Neural progenitor cell (in vitro differentiated cells): ENCODE data around the gene SBSN. TPM values are rescaled to one million over a fixed set of nuclear protein-coding genes. Genes with fewer than 3 reads are reported as not detected.
A peak's percentile ranks its signal among the peaks of the same experiment; 100 is the strongest.

Source experiments
- DNase-seq: peaks from one replicate; pipeline ENCODE4 v3.0.0-alpha.2; 2016; ENCODE audit warnings: low spot score
- H2AFZ ChIP-seq: fragments of 200-600 bp; sonication (generic); replicated peaks from 2 replicates; pipeline ENCODE4 v1.6.1; 2016; ENCODE audit warnings: antibody characterized with exemption
- H3F3A ChIP-seq: fragments of 200-600 bp; sonication (generic); 2 replicates; pipeline ENCODE4 v1.6.1; 2016; ENCODE audit warnings: antibody characterized with exemption, low read depth
- H3K27ac ChIP-seq: fragments of 200-600 bp; sonication (generic); 2 replicates; pipeline ENCODE4 v1.5.1; 2016; ENCODE audit warnings: mild to moderate bottlenecking
- H3K27me3 ChIP-seq: fragments of 200-600 bp; sonication (generic); 2 replicates; pipeline ENCODE4 v1.6.1; 2016; ENCODE audit warnings: mild to moderate bottlenecking, moderate library complexity
- H3K36me3 ChIP-seq: fragments of 200-600 bp; sonication (generic); 2 replicates; pipeline ENCODE4 v1.5.1; 2016
- H3K4me1 ChIP-seq: fragments of 200-600 bp; sonication (generic); 2 replicates; pipeline ENCODE4 v1.6.1; 2016; ENCODE audit warnings: mixed run types
- H3K4me2 ChIP-seq: fragments of 200-600 bp; sonication (generic); 2 replicates; pipeline ENCODE4 v1.6.1; 2016
- H3K4me3 ChIP-seq: fragments of 200-600 bp; sonication (generic); 2 replicates; pipeline ENCODE4 v1.5.1; 2016
- H3K79me2 ChIP-seq: fragments of 200-600 bp; sonication (generic); 2 replicates; pipeline ENCODE4 v1.6.1; 2016; ENCODE audit warnings: low read depth
- H3K9ac ChIP-seq: fragments of 200-600 bp; sonication (generic); 2 replicates; pipeline ENCODE4 v1.6.1; 2016
- H3K9me3 ChIP-seq: fragments of 200-600 bp; sonication (generic); 2 replicates; pipeline ENCODE4 v1.5.1; 2016; ENCODE audit warnings: low read depth
- H4K20me1 ChIP-seq: fragments of 200-600 bp; sonication (generic); 2 replicates; pipeline ENCODE4 v1.6.1; 2016; ENCODE audit warnings: low read depth
- H3K27ac Mint-ChIP-seq: 3 replicates; pipeline ENCODE4 v1.8.0; 2021; ENCODE audit warnings: mixed read lengths
- H3K27me3 Mint-ChIP-seq: 2 replicates; pipeline ENCODE4 v1.8.0; 2022; ENCODE audit warnings: low read depth, mild to moderate bottlenecking, inconsistent platforms, moderate library complexity, mixed read lengths; ENCODE audit not compliant: insufficient read depth
- H3K36me3 Mint-ChIP-seq: 3 replicates; pipeline ENCODE4 v1.8.0; 2021; ENCODE audit warnings: mixed read lengths
- H3K4me1 Mint-ChIP-seq: 3 replicates; pipeline ENCODE4 v1.8.0; 2021; ENCODE audit warnings: mixed read lengths
- H3K4me3 Mint-ChIP-seq: 3 replicates; pipeline ENCODE4 v1.8.0; 2021; ENCODE audit warnings: mild to moderate bottlenecking, moderate library complexity, mixed read lengths
- H3K9me3 Mint-ChIP-seq: 3 replicates; pipeline ENCODE4 v1.8.0; 2020; ENCODE audit warnings: mixed read lengths
- EZH2 ChIP-seq: fragments of 200-600 bp; sonication (generic); IDR thresholded peaks from 2 replicates; pipeline ENCODE4 v1.6.1; 2017; ENCODE audit warnings: antibody characterized with exemption, mild to moderate bottlenecking, moderate library complexity
- EZH2phosphoT487 ChIP-seq: fragments of 200-600 bp; sonication (generic); IDR thresholded peaks from 2 replicates; pipeline ENCODE4 v1.6.1; 2017; ENCODE audit warnings: antibody characterized with exemption
- total RNA-seq: library from RNA; depleted of rRNA; stranded (reverse); fragments of >200 nt; gene quantifications from 2 replicates; pipeline ENCODE4 v1.2.3, GENCODE V29; 2015; ENCODE audit warnings: low replicate concordance
- TF ChIP-seq, protein P1 (sequence below): fragments of 200-600 bp; sonication (generic); IDR thresholded peaks from 2 replicates; pipeline ENCODE4 v1.5.1; 2017; ENCODE audit warnings: antibody characterized with exemption, mild to moderate bottlenecking

The SBSN gene
- total RNA-seq, 1 donor from 2014 or later: not detected

DNA sequence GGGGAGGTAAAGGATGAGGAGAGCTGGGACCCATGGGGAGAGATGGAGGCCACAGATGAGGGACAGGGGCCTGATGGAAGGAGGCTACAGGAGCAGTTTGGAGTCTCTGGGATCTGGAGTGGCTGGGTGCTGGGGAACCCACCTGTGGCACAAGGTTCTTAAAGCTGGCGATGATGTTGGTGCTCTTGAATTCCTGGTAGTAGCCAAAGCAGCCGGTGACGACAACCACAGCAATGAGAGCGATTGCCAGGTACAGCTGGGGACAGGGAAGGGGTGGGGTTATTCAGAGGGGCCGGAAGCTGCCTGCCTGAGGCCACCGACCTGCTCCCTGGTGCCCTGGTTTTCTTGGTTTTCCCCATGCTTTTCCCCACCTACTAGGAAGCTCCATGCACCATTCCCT is 32.6 kb upstream of the SBSN start:
- H3K79me2 ChIP-seq: no peaks in the 10 kb centered on the region
- no peak for DNase-seq
- H3K4me2 ChIP-seq: no peak overlapping the region
- Mint-ChIP-seq H3K4me3 (no peak overlapping the region), H3K4me1 (peaks cover 10% of the 10 kb centered on the region), H3K27me3 (peaks cover 36% of the 10 kb centered on the region), H3K9me3 (no peaks in the 10 kb centered on the region), H3K36me3 (no peaks in the 10 kb centered on the region), H3K27ac (no peak overlapping the region)
- H3K27me3 ChIP-seq: peaks cover 76% of the 10 kb centered on the region
- H3K9ac ChIP-seq: no peak overlapping the region
- H4K20me1 ChIP-seq: no peaks in the 10 kb centered on the region
- TF ChIP-seq, protein P1, sequence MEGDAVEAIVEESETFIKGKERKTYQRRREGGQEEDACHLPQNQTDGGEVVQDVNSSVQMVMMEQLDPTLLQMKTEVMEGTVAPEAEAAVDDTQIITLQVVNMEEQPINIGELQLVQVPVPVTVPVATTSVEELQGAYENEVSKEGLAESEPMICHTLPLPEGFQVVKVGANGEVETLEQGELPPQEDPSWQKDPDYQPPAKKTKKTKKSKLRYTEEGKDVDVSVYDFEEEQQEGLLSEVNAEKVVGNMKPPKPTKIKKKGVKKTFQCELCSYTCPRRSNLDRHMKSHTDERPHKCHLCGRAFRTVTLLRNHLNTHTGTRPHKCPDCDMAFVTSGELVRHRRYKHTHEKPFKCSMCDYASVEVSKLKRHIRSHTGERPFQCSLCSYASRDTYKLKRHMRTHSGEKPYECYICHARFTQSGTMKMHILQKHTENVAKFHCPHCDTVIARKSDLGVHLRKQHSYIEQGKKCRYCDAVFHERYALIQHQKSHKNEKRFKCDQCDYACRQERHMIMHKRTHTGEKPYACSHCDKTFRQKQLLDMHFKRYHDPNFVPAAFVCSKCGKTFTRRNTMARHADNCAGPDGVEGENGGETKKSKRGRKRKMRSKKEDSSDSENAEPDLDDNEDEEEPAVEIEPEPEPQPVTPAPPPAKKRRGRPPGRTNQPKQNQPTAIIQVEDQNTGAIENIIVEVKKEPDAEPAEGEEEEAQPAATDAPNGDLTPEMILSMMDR: no peak
- no peak for TF ChIP-seq EZH2phosphoT487
- TF ChIP-seq EZH2: no peak
- no peaks in the 10 kb centered on the region for H3K4me1 ChIP-seq
- H3K4me3 ChIP-seq: no peak overlapping the region
- no peaks in the 10 kb centered on the region for H3K36me3 ChIP-seq
- no peaks in the 10 kb centered on the region for H3K9me3 ChIP-seq
- H3K27ac ChIP-seq: no peak overlapping the region
- no peak overlapping the region for H2AFZ ChIP-seq
- peaks cover 11% of the 10 kb centered on the region for H3F3A ChIP-seq

DNA sequence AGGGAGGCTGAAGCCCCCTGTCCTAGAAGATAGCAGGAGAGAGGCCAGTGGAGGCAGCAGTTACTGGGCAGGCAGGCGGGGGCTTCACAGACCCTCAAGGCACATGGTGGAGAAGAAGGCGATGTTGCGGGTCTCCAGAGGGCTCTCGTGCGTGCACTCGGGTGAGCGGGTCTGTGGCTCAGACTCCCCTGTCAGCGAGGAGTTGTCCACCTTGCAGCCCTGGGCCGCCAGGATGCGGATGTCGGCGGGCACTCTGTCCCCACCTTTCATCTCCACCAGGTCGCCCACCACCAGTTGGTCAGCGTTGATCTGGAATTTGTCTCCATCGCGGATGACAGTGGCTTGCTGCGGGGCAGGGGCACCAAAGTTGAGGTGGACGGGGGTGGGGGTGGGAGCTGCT is 32.2 kb upstream of the SBSN start:
- H3K36me3 ChIP-seq: no peaks in the 10 kb centered on the region
- H3K27me3 Mint-ChIP-seq: peaks cover 34% of the 10 kb centered on the region
- no peak overlapping the region for H2AFZ ChIP-seq
- H3K9ac ChIP-seq: no peak overlapping the region
- H4K20me1 ChIP-seq: no peaks in the 10 kb centered on the region
- no peak overlapping the region for H3K27ac Mint-ChIP-seq
- H3K4me3 Mint-ChIP-seq: peak overlapping the region; percentile 33
- H3K27me3 ChIP-seq: peaks cover 76% of the 10 kb centered on the region
- no peak overlapping the region for H3K4me2 ChIP-seq
- H3K9me3 Mint-ChIP-seq: no peaks in the 10 kb centered on the region
- TF ChIP-seq, protein P1: no peak
- TF ChIP-seq EZH2: no peak
- TF ChIP-seq EZH2phosphoT487: no peak
- H3K4me1 Mint-ChIP-seq: peaks cover 11% of the 10 kb centered on the region
- no peaks in the 10 kb centered on the region for H3K79me2 ChIP-seq
- H3F3A ChIP-seq: peaks cover 11% of the 10 kb centered on the region
- H3K9me3 ChIP-seq: no peaks in the 10 kb centered on the region
- no peak overlapping the region for H3K4me3 ChIP-seq
- no peaks in the 10 kb centered on the region for H3K36me3 Mint-ChIP-seq
- DNase-seq: no peak
- no peaks in the 10 kb centered on the region for H3K4me1 ChIP-seq
- no peak overlapping the region for H3K27ac ChIP-seq

DNA sequence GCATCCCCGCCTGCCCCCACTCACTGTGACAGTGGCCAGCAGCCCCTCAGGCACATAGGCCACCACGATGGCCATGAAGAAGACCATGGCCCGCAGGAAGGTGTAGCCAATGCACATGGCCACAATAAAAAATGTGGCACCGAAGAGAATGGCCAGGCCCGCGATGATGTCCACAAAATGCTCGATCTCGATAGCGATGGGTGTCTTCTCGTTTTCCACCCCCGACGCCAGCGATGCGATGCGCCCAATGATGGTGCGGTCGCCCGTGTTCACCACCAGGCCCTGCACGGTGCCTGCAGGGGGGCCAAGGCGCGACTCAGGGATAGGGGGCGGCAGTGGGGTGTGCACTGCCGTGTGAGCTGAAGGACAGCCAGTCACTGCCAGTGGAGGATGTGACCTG is 31.7 kb upstream of the SBSN start:
- Mint-ChIP-seq H3K4me3 (peak overlapping the region; percentile 33), H3K36me3 (no peaks in the 10 kb centered on the region), H3K4me1 (peaks cover 11% of the 10 kb centered on the region), H3K27me3 (peaks cover 33% of the 10 kb centered on the region), H3K9me3 (no peaks in the 10 kb centered on the region), H3K27ac (no peak overlapping the region)
- Histone ChIP-seq H2AFZ (no peak overlapping the region), H3K9ac (no peak overlapping the region), H3K79me2 (no peaks in the 10 kb centered on the region), H3K27me3 (peaks cover 76% of the 10 kb centered on the region), H4K20me1 (no peaks in the 10 kb centered on the region), H3K4me3 (no peak overlapping the region), H3K36me3 (no peaks in the 10 kb centered on the region), H3K9me3 (no peaks in the 10 kb centered on the region), H3K4me2 (no peak overlapping the region), H3K4me1 (no peaks in the 10 kb centered on the region), H3K27ac (no peak overlapping the region), H3F3A (peaks cover 11% of the 10 kb centered on the region)
- no peak for DNase-seq
- no peak for TF ChIP-seq EZH2phosphoT487
- TF ChIP-seq, protein P1: no peak
